SU-DHL-6 (cell line): Measurements from ENCODE around the gene KLK11.

ENCODE experiments used
- H2AFZ ChIP-seq: fragments of 200-600 bp; sonication (generic); 2 replicates; pipeline ENCODE4 v1.6.1; 2014; ENCODE audit warnings: low read depth, mild to moderate bottlenecking, moderate library complexity, mixed read lengths, antibody characterized with exemption, low read length; ENCODE audit not compliant: severe bottlenecking
- H3F3A ChIP-seq: fragments of 200-600 bp; shearing (Covaris generic); 2 replicates; pipeline ENCODE4 v1.6.0; 2016; ENCODE audit warnings: antibody characterized with exemption, mild to moderate bottlenecking; ENCODE audit not compliant: insufficient read depth
- H3K27ac ChIP-seq: fragments of 200-600 bp; sonication (generic); 2 replicates; pipeline ENCODE4 v1.5.1; 2016; ENCODE audit warnings: low read depth, mild to moderate bottlenecking, low read length, moderate library complexity, mixed read lengths
- H3K27me3 ChIP-seq: fragments of 200-600 bp; sonication (generic), shearing (Covaris generic); 2 replicates; pipeline ENCODE4 v1.6.0; 2014; ENCODE audit warnings: mild to moderate bottlenecking, low read length
- H3K36me3 ChIP-seq: fragments of 200-600 bp; sonication (generic); 2 replicates; pipeline ENCODE4 v1.6.1; 2014; ENCODE audit warnings: mild to moderate bottlenecking, low read length, mixed read lengths
- H3K4me2 ChIP-seq: fragments of 300-600, 200-600 bp; shearing (Covaris generic), sonication (generic); 2 replicates; pipeline ENCODE4 v1.6.0; 2014; ENCODE audit warnings: low read length, low read depth, mild to moderate bottlenecking; ENCODE audit not compliant: poor library complexity, severe bottlenecking
- H3K4me3 ChIP-seq: fragments of 200-600 bp; sonication (generic); 2 replicates; pipeline ENCODE4 v1.5.1; 2014; ENCODE audit warnings: antibody characterized with exemption, low read length, mild to moderate bottlenecking, mixed read lengths; ENCODE audit not compliant: insufficient read depth, poor library complexity, severe bottlenecking
- H3K79me2 ChIP-seq: fragments of 200-600 bp; sonication (generic); 2 replicates; pipeline ENCODE4 v1.6.1; 2014; ENCODE audit warnings: mild to moderate bottlenecking, low read length, moderate library complexity; ENCODE audit not compliant: insufficient read depth
- H3K9ac ChIP-seq: fragments of 200-600 bp; sonication (generic); 2 replicates; pipeline ENCODE4 v1.7.0; 2014; ENCODE audit warnings: mild to moderate bottlenecking, low read length
- H3K9me2 ChIP-seq: fragments of 200-600 bp; sonication (generic); replicated peaks from 2 replicates; pipeline ENCODE4 v1.6.1; 2014; ENCODE audit warnings: low read length; ENCODE audit not compliant: insufficient read depth
- H3K9me3 ChIP-seq: fragments of 200-600 bp; sonication (generic); 2 replicates; pipeline ENCODE4 v1.6.1; 2014; ENCODE audit warnings: low read length, mixed read lengths; ENCODE audit not compliant: insufficient read depth
- H4K20me1 ChIP-seq: fragments of 200-600 bp; sonication (generic); 2 replicates; pipeline ENCODE4 v1.6.1; 2014; ENCODE audit warnings: low read depth, mild to moderate bottlenecking, antibody characterized with exemption, low read length, moderate library complexity, mixed read lengths
- EZH2phosphoT487 ChIP-seq: fragments of 200-600 bp; sonication (generic), shearing (Covaris generic); conservative IDR thresholded peaks from 2 replicates; pipeline ENCODE4 v1.6.1; 2018; ENCODE audit warnings: mild to moderate bottlenecking, antibody characterized with exemption, low read length, moderate library complexity, mixed read lengths
- TF ChIP-seq, protein P1 (sequence below): fragments of 200-600 bp; sonication (generic); IDR thresholded peaks from one replicate; pipeline ENCODE4 v1.5.1; 2017; ENCODE audit warnings: antibody characterized with exemption, mild to moderate bottlenecking, low read length, moderate library complexity; ENCODE audit not compliant: insufficient read depth, poor library complexity, severe bottlenecking

KLK11 gene

GRCh38 chr19:51060336-51060735 is 33.9 kb upstream of the KLK11 start:
- Histone ChIP-seq H3K79me2 (no peaks in the 10 kb centered on the region), H2AFZ (no peak overlapping the region), H3K4me3 (no peak overlapping the region), H3K9me2 (no peaks in the 10 kb centered on the region), H3K27ac (no peak overlapping the region), H3K4me2 (no peak overlapping the region), H4K20me1 (no peaks in the 10 kb centered on the region), H3K9me3 (no peaks in the 10 kb centered on the region), H3K36me3 (no peaks in the 10 kb centered on the region), H3K9ac (no peak overlapping the region), H3F3A (no peaks in the 10 kb centered on the region), H3K27me3 (no peaks in the 10 kb centered on the region)
- no peak for TF ChIP-seq EZH2phosphoT487

DNA sequence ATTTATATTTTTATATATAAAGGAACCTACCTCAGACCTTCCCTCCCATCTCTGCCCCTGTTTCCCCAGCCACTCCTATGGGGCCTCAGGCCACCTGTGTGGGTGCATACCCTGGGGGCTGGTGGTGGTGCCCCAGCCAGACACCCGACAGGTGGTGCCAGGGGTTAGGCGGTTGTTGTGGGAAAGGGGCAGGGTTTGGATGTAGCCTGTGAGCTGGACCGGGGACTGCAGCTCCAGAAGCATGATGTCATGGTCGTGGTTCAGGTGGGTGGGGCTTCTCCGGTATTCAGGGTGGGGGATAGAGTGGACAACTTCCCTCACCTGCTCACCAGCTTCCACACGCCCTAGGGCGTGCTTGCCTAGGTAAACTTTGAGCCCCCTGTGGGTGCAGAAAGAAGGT is 33.3 kb upstream of the KLK11 start:
- Histone ChIP-seq H4K20me1 (no peaks in the 10 kb centered on the region), H3K36me3 (no peaks in the 10 kb centered on the region), H3K9me2 (no peaks in the 10 kb centered on the region), H3K9me3 (no peaks in the 10 kb centered on the region), H3K27ac (no peak overlapping the region), H3F3A (no peaks in the 10 kb centered on the region), H3K4me3 (no peak overlapping the region), H2AFZ (no peak overlapping the region), H3K9ac (no peak overlapping the region), H3K4me2 (no peak overlapping the region), H3K27me3 (no peaks in the 10 kb centered on the region), H3K79me2 (no peaks in the 10 kb centered on the region)
- TF ChIP-seq EZH2phosphoT487, result no peak
- TF ChIP-seq, protein P1, sequence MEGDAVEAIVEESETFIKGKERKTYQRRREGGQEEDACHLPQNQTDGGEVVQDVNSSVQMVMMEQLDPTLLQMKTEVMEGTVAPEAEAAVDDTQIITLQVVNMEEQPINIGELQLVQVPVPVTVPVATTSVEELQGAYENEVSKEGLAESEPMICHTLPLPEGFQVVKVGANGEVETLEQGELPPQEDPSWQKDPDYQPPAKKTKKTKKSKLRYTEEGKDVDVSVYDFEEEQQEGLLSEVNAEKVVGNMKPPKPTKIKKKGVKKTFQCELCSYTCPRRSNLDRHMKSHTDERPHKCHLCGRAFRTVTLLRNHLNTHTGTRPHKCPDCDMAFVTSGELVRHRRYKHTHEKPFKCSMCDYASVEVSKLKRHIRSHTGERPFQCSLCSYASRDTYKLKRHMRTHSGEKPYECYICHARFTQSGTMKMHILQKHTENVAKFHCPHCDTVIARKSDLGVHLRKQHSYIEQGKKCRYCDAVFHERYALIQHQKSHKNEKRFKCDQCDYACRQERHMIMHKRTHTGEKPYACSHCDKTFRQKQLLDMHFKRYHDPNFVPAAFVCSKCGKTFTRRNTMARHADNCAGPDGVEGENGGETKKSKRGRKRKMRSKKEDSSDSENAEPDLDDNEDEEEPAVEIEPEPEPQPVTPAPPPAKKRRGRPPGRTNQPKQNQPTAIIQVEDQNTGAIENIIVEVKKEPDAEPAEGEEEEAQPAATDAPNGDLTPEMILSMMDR, result no peak

GRCh38 chr19:51055866-51056265 is 29.4 kb upstream of the KLK11 start:
- Histone ChIP-seq H4K20me1 (no peaks in the 10 kb centered on the region), H3K4me2 (no peak overlapping the region), H3F3A (no peaks in the 10 kb centered on the region), H3K79me2 (no peaks in the 10 kb centered on the region), H3K27me3 (no peaks in the 10 kb centered on the region), H3K9me3 (no peaks in the 10 kb centered on the region), H2AFZ (no peak overlapping the region), H3K36me3 (no peaks in the 10 kb centered on the region), H3K9me2 (no peaks in the 10 kb centered on the region), H3K4me3 (no peak overlapping the region), H3K9ac (no peak overlapping the region), H3K27ac (no peak overlapping the region)
- no peak for TF ChIP-seq EZH2phosphoT487
- TF ChIP-seq, protein P1, result no peak

- no peak for TF ChIP-seq EZH2phosphoT487
- TF ChIP-seq, protein P1, result no peak
- Histone ChIP-seq H3K9me2 (no peaks in the 10 kb centered on the region), H3F3A (no peaks in the 10 kb centered on the region), H3K4me2 (no peak overlapping the region), H4K20me1 (no peaks in the 10 kb centered on the region), H3K9me3 (no peaks in the 10 kb centered on the region), H3K27ac (no peak overlapping the region), H3K36me3 (no peaks in the 10 kb centered on the region), H3K27me3 (no peaks in the 10 kb centered on the region), H3K9ac (no peak overlapping the region), H2AFZ (no peak overlapping the region), H3K4me3 (no peak overlapping the region), H3K79me2 (no peaks in the 10 kb centered on the region)
Measured at GRCh38 chr19:51047031-51047335, 20.6 kb upstream of the KLK11 start.
